SK-N-SH treated with all-trans-retinoic acid at 6 μM for 48 hours (cell line): ENCODE results near the gene PDK1.

ENCODE experiments used
- ATAC-seq: fragments of 200-7000 bp; cut with Tn5 transposase; 3 replicates; pipeline ENCODE4 v1.9.1; 2020; ENCODE audit warnings: mild to moderate bottlenecking, moderate library complexity
- ARNTL ChIP-seq: fragments of 450-650 bp; formaldehyde crosslinking; IDR thresholded peaks from 2 replicates; pipeline ENCODE4 v1.5.0; 2020; ENCODE audit warnings: low read depth, mild to moderate bottlenecking, moderate library complexity, borderline replicate concordance
- ESRRG ChIP-seq: fragments of 250-450 bp; sonication (Bioruptor Pico); IDR thresholded peaks from 2 replicates; pipeline ENCODE4 v1.6.1; 2021; ENCODE audit warnings: mild to moderate bottlenecking
- GLIS3 ChIP-seq: fragments of 250-450 bp; sonication (Bioruptor Pico); IDR thresholded peaks from 2 replicates; pipeline ENCODE4 v1.5.0; 2020; ENCODE audit warnings: mild to moderate bottlenecking, moderate library complexity
- ISL1 ChIP-seq: fragments of 250-450 bp; sonication (Bioruptor Pico); IDR thresholded peaks from 2 replicates; pipeline ENCODE4 v2.1.2; 2022; ENCODE audit warnings: mild to moderate bottlenecking, moderate library complexity
- OSR1 ChIP-seq: fragments of 250-450 bp; sonication (Bioruptor Pico); IDR thresholded peaks from 2 replicates; pipeline ENCODE4 v1.8.0; 2022; ENCODE audit warnings: moderate library complexity, mild to moderate bottlenecking, inconsistent platforms
- PPARA ChIP-seq: fragments of 250-450 bp; sonication (Bioruptor Pico); IDR thresholded peaks from 2 replicates; pipeline ENCODE4 v1.5.0; 2020; ENCODE audit warnings: mild to moderate bottlenecking, borderline replicate concordance
- SNAI2 ChIP-seq: fragments of 250-450 bp; sonication (Bioruptor Pico); IDR thresholded peaks from 2 replicates; pipeline ENCODE4 v1.5.0; 2020; ENCODE audit warnings: mild to moderate bottlenecking, moderate library complexity
- TCF4 ChIP-seq: fragments of 250-450 bp; sonication (Bioruptor Pico); IDR thresholded peaks from 2 replicates; pipeline ENCODE4 v1.8.0; 2021; ENCODE audit warnings: mild to moderate bottlenecking, moderate library complexity, borderline replicate concordance
- TOX ChIP-seq: fragments of 250-450 bp; sonication (Bioruptor Pico); IDR thresholded peaks from 2 replicates; pipeline ENCODE4 v1.8.0; 2021; ENCODE audit warnings: mild to moderate bottlenecking, moderate library complexity, borderline replicate concordance
- ZC3H10 ChIP-seq: fragments of 250-450 bp; sonication (Bioruptor Pico); IDR thresholded peaks from 2 replicates; pipeline ENCODE4 v1.5.1; 2021; ENCODE audit warnings: mild to moderate bottlenecking, moderate library complexity
- ZFP3 ChIP-seq: fragments of 250-450 bp; sonication (Bioruptor Pico); IDR thresholded peaks from 2 replicates; pipeline ENCODE4 v1.5.0; 2020; ENCODE audit warnings: mild to moderate bottlenecking, moderate library complexity
- ZFP30 ChIP-seq: fragments of 450-650 bp; formaldehyde crosslinking; IDR thresholded peaks from 2 replicates; pipeline ENCODE4 v1.5.0; 2022; ENCODE audit warnings: mild to moderate bottlenecking, moderate library complexity
- ZNF565 ChIP-seq: fragments of 450-650 bp; formaldehyde crosslinking; conservative IDR thresholded peaks from 2 replicates; pipeline ENCODE4 v1.5.0; 2020; ENCODE audit warnings: low read depth, mild to moderate bottlenecking, moderate library complexity
- ZNF70 ChIP-seq: fragments of 450-650 bp; formaldehyde crosslinking; IDR thresholded peaks from 2 replicates; pipeline ENCODE4 v1.5.0; 2020; ENCODE audit warnings: mild to moderate bottlenecking, moderate library complexity
- ZNF8 ChIP-seq: fragments of 450-650 bp; formaldehyde crosslinking; IDR thresholded peaks from 2 replicates; pipeline ENCODE4 v1.5.0; 2020; ENCODE audit warnings: mild to moderate bottlenecking, moderate library complexity
- TF ChIP-seq, protein P1 (sequence below): fragments of 250-450 bp; sonication (Bioruptor Pico); IDR thresholded peaks from 2 replicates; pipeline ENCODE4 v1.8.0; 2020; ENCODE audit warnings: mild to moderate bottlenecking, moderate library complexity, borderline replicate concordance
- TF ChIP-seq, protein P2 (sequence below): fragments of 250-450 bp; sonication (Bioruptor Pico); IDR thresholded peaks from 2 replicates; pipeline ENCODE4 v1.5.0; 2020; ENCODE audit warnings: mild to moderate bottlenecking, moderate library complexity
- TF ChIP-seq, protein P3 (sequence below): fragments of 250-450 bp; sonication (Bioruptor Pico); IDR thresholded peaks from 2 replicates; pipeline ENCODE4 v1.5.1; 2020; ENCODE audit warnings: low read depth, mild to moderate bottlenecking, moderate library complexity
- TF ChIP-seq, protein P4 (sequence below): fragments of 250-450 bp; sonication (Bioruptor Pico); IDR thresholded peaks from 2 replicates; pipeline ENCODE4 v1.5.1; 2021; ENCODE audit warnings: mild to moderate bottlenecking, moderate library complexity

PDK1 gene

DNA sequence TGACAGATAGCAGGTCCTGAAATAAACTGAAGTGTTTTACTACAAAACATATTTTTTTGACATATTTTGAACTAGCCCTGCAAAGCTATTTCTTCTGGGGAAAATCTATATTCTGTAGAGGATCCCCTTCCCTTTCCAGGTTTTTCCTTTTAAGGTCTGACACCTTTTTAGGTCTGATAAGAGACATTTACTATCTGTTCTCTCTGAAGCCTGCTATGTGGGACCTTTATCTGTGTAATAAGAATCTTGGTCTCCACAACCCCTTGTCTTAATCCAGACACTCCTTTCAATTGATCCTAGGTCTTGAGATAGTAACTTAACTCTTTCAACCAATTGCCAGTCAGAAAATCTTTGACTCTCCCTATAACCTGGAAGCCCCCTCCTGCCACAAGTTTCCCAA, 5.5 kb upstream of the PDK1 start:
- no peak for ATAC-seq
- TF ChIP-seq, protein P1, sequence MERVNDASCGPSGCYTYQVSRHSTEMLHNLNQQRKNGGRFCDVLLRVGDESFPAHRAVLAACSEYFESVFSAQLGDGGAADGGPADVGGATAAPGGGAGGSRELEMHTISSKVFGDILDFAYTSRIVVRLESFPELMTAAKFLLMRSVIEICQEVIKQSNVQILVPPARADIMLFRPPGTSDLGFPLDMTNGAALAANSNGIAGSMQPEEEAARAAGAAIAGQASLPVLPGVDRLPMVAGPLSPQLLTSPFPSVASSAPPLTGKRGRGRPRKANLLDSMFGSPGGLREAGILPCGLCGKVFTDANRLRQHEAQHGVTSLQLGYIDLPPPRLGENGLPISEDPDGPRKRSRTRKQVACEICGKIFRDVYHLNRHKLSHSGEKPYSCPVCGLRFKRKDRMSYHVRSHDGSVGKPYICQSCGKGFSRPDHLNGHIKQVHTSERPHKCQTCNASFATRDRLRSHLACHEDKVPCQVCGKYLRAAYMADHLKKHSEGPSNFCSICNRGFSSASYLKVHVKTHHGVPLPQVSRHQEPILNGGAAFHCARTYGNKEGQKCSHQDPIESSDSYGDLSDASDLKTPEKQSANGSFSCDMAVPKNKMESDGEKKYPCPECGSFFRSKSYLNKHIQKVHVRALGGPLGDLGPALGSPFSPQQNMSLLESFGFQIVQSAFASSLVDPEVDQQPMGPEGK (CRISPR knock-in tag) = no peak
- no peak for TF ChIP-seq ZC3H10
- TF ChIP-seq ZNF70 = no peak
- no peak for TF ChIP-seq ZFP3 (CRISPR knock-in tag)
- TF ChIP-seq, protein P2, sequence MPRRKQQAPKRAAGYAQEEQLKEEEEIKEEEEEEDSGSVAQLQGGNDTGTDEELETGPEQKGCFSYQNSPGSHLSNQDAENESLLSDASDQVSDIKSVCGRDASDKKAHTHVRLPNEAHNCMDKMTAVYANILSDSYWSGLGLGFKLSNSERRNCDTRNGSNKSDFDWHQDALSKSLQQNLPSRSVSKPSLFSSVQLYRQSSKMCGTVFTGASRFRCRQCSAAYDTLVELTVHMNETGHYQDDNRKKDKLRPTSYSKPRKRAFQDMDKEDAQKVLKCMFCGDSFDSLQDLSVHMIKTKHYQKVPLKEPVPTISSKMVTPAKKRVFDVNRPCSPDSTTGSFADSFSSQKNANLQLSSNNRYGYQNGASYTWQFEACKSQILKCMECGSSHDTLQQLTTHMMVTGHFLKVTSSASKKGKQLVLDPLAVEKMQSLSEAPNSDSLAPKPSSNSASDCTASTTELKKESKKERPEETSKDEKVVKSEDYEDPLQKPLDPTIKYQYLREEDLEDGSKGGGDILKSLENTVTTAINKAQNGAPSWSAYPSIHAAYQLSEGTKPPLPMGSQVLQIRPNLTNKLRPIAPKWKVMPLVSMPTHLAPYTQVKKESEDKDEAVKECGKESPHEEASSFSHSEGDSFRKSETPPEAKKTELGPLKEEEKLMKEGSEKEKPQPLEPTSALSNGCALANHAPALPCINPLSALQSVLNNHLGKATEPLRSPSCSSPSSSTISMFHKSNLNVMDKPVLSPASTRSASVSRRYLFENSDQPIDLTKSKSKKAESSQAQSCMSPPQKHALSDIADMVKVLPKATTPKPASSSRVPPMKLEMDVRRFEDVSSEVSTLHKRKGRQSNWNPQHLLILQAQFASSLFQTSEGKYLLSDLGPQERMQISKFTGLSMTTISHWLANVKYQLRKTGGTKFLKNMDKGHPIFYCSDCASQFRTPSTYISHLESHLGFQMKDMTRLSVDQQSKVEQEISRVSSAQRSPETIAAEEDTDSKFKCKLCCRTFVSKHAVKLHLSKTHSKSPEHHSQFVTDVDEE = no peak
- TF ChIP-seq ESRRG (CRISPR knock-in tag) = no peak
- no peak for TF ChIP-seq TCF4
- TF ChIP-seq TOX = no peak
- TF ChIP-seq ZNF565 = no peak
- no peak for TF ChIP-seq ZFP30 (CRISPR knock-in tag)
- no peak for TF ChIP-seq ISL1 (CRISPR knock-in tag)
- TF ChIP-seq, protein P3, sequence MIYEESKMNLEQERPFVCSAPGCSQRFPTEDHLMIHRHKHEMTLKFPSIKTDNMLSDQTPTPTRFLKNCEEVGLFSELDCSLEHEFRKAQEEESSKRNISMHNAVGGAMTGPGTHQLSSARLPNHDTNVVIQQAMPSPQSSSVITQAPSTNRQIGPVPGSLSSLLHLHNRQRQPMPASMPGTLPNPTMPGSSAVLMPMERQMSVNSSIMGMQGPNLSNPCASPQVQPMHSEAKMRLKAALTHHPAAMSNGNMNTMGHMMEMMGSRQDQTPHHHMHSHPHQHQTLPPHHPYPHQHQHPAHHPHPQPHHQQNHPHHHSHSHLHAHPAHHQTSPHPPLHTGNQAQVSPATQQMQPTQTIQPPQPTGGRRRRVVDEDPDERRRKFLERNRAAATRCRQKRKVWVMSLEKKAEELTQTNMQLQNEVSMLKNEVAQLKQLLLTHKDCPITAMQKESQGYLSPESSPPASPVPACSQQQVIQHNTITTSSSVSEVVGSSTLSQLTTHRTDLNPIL (CRISPR knock-in tag) = no peak
- no peak for TF ChIP-seq PPARA (CRISPR knock-in tag)
- TF ChIP-seq ZNF8 (CRISPR knock-in tag) = no peak
- no peak for TF ChIP-seq OSR1 (CRISPR knock-in tag)

DNA sequence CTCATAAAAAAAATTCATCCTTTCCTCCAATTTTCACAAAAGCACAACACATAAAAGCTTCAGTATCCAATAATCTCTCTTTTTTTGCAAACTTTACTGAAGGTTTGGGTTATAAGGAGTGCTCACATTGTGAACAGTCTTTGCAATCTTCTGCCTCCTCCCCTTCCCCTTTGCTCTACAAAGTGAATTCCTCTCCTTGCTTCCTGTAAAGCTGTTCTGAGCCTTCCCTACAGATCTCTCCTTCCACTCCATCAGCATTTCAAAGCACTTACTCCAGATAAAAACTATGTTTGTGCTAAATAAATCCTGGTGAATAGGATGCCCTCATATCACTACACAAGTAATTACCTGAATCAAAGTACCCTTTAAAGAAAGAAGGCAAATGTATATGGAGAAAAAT, 4.6 kb upstream of the PDK1 start:
- TF ChIP-seq ARNTL (CRISPR knock-in tag) = no peak
- no peak for ATAC-seq

DNA sequence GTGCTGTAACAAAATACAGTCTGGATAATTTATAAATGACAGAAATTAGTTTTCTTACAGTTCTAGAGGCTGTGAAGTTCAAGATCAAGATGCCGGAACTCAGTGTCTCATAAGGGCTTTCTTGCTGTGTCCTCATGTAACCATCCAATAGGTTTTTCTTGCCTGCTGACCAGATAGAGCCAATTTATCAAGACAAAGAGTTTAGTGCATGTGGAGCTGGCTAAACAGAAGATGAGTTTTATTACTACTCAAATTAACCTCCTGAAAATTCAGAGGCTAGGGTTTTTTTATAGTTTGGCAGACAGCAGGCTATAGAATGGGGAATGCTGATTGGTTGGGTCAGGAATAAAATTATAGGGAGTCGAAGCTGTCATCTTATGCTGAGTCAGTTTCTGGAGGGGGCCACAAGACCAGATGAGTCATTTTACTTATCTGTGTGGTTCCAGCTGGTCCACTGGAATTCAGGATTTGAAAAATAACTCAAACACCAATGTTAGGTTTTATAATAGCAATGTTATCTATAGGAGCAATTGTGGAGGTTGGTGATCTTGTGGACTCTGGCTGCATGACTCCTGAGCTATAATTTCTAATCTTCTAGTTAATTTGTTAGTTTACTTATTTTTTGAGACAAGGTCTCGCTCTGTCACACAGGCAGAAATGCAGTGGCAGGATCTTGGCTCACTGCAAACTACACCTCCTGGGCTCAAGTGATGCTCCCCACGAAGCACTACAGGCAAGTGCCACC, 3.2 kb upstream of the PDK1 start:
- TF ChIP-seq, protein P4, sequence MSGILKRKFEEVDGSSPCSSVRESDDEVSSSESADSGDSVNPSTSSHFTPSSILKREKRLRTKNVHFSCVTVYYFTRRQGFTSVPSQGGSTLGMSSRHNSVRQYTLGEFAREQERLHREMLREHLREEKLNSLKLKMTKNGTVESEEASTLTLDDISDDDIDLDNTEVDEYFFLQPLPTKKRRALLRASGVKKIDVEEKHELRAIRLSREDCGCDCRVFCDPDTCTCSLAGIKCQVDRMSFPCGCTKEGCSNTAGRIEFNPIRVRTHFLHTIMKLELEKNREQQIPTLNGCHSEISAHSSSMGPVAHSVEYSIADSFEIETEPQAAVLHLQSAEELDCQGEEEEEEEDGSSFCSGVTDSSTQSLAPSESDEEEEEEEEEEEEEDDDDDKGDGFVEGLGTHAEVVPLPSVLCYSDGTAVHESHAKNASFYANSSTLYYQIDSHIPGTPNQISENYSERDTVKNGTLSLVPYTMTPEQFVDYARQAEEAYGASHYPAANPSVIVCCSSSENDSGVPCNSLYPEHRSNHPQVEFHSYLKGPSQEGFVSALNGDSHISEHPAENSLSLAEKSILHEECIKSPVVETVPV (CRISPR knock-in tag) = no peak
- TF ChIP-seq ISL1 (CRISPR knock-in tag) (no peak), ZNF70 (no peak), SNAI2 (CRISPR knock-in tag) (no peak), GLIS3 (CRISPR knock-in tag) (no peak), ZFP3 (CRISPR knock-in tag) (no peak), TCF4 (no peak), TOX (no peak), OSR1 (CRISPR knock-in tag) (no peak), PPARA (CRISPR knock-in tag) (no peak), ZFP30 (CRISPR knock-in tag) (no peak)
- TF ChIP-seq, protein P2 = no peak
- TF ChIP-seq, protein P3 (CRISPR knock-in tag) = no peak
- TF ChIP-seq, protein P1 (CRISPR knock-in tag) = no peak

More for the DNA sequence above, 3.2 kb upstream of the PDK1 start:
- no peak for ATAC-seq
